Measurements from ENCODE around the gene MAP1S. TPM values are rescaled to one million over a fixed set of nuclear protein-coding genes. Genes with fewer than 3 reads are reported as not detected.

The MAP1S gene
- total RNA-seq, 1 donor from 2014 or later = 93.4 TPM

- TF ChIP-seq CTCF (conservative IDR thresholded peaks at IDR 0.05) = no peak
- no peaks in the 10 kb centered on the region for H3K9me3 Mint-ChIP-seq
- no peaks in the 10 kb centered on the region for H3K36me3 Mint-ChIP-seq (ENCODE audit: low read depth)
- peaks cover 61% of the 10 kb centered on the region for H3K27me3 Mint-ChIP-seq (ENCODE audit: low read depth)
- peaks cover 12% of the 10 kb centered on the region for H3K4me1 Mint-ChIP-seq
- H3K27ac Mint-ChIP-seq (ENCODE audit: unreplicated experiment) = no peak overlapping the region
- peak overlapping the region; percentile 88 for H3K4me3 Mint-ChIP-seq
- DNase-seq (ENCODE audit: low read depth, low spot score) = no peak
Observed at GRCh38 chr19:17687141-17687856, 32.0 kb upstream of the MAP1S start.

- Mint-ChIP-seq H3K4me3 (peak within 1 kb of the TSS; percentile 88), H3K36me3 (ENCODE audit: low read depth) (no peaks in the 10 kb centered on the region), H3K9me3 (no peaks in the 10 kb centered on the region), H3K4me1 (peaks cover 12% of the 10 kb centered on the region), H3K27me3 (ENCODE audit: low read depth) (peaks cover 60% of the 10 kb centered on the region), H3K27ac (ENCODE audit: unreplicated experiment) (no peak within 1 kb of the TSS)
- DNase-seq (ENCODE audit: low read depth, low spot score) = peak; percentile 78
- no peak for TF ChIP-seq CTCF (conservative IDR thresholded peaks at IDR 0.05)
Observed at GRCh38 chr19:17687857-17688784, 31.2 kb upstream of the MAP1S start, which contains the start of gene UNC13A. TSS of gene UNC13A (minus strand) at chr19:17688354. CDS start at chr19:17688199, 155 bp downstream.

GRCh38 chr19:17688853-17689595 is 30.3 kb upstream of the MAP1S start:
- H3K4me3 Mint-ChIP-seq = peak overlapping the region; percentile 65
- no peak overlapping the region for H3K27ac Mint-ChIP-seq (ENCODE audit: unreplicated experiment)
- peaks cover 61% of the 10 kb centered on the region for H3K27me3 Mint-ChIP-seq (ENCODE audit: low read depth)
- H3K9me3 Mint-ChIP-seq = no peaks in the 10 kb centered on the region
- no peak for DNase-seq (ENCODE audit: low read depth, low spot score)
- H3K4me1 Mint-ChIP-seq = peaks cover 12% of the 10 kb centered on the region
- TF ChIP-seq CTCF (conservative IDR thresholded peaks at IDR 0.05) = no peak
- no peaks in the 10 kb centered on the region for H3K36me3 Mint-ChIP-seq (ENCODE audit: low read depth)

GRCh38 chr19:17692566-17692965 is 26.7 kb upstream of the MAP1S start:
- Mint-ChIP-seq H3K27ac (ENCODE audit: unreplicated experiment) (no peak overlapping the region), H3K27me3 (ENCODE audit: low read depth) (peaks cover 55% of the 10 kb centered on the region)

More at GRCh38 chr19:17692566-17692965, 26.7 kb upstream of the MAP1S start:
- DNase-seq (ENCODE audit: low read depth, low spot score) = no peak
- TF ChIP-seq CTCF (conservative IDR thresholded peaks at IDR 0.05) = no peak
- Mint-ChIP-seq H3K4me3 (no peak overlapping the region), H3K9me3 (no peaks in the 10 kb centered on the region), H3K4me1 (peaks cover 8% of the 10 kb centered on the region), H3K36me3 (ENCODE audit: low read depth) (no peaks in the 10 kb centered on the region)

Data from neural crest cell (in vitro differentiated cells).